IPS-11a (cell line): ENCODE measurements around the gene PACSIN1.

Source experiments
- H3K4me3 ChIP-seq: one replicate; pipeline ENCODE4 v1.5.1; 2013; ENCODE audit warnings: low read depth, low read length, control low read depth

Gene PACSIN1

DNA sequence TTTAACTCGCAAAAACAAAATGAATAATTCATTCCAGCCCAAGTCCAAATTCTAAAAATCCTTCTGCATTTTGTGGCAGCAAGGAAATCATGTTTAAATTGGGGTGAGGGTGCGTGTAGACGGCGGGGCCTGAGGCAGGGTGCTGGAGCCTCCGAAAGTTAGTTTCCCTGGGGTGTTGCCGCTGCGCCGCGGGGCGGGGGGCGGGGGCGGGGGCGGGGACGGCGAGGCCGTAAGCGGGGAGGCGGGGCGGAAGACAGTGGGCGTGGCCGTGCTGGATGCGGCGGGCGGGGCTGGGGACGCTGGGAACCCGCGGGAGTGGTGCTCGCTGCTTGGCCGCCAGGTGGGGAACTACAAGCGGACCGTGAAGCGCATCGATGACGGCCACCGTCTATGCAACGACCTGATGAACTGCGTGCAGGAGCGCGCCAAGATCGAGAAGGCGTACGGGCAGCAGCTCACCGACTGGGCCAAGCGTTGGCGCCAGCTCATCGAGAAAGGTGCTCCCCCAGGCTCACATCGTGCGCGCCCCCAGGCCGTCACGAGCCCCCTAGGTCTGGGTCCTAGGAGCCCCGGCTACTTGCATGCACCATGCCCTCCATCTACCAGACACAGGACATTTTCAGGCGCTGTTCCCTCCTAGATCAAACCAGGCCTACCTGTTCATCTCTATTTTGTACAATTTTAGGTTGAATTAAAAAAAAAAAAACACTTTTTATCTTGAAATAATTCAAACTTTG, 61.3 kb downstream of the PACSIN1 start:
- peak overlapping the region; percentile 27 for H3K4me3 ChIP-seq

DNA sequence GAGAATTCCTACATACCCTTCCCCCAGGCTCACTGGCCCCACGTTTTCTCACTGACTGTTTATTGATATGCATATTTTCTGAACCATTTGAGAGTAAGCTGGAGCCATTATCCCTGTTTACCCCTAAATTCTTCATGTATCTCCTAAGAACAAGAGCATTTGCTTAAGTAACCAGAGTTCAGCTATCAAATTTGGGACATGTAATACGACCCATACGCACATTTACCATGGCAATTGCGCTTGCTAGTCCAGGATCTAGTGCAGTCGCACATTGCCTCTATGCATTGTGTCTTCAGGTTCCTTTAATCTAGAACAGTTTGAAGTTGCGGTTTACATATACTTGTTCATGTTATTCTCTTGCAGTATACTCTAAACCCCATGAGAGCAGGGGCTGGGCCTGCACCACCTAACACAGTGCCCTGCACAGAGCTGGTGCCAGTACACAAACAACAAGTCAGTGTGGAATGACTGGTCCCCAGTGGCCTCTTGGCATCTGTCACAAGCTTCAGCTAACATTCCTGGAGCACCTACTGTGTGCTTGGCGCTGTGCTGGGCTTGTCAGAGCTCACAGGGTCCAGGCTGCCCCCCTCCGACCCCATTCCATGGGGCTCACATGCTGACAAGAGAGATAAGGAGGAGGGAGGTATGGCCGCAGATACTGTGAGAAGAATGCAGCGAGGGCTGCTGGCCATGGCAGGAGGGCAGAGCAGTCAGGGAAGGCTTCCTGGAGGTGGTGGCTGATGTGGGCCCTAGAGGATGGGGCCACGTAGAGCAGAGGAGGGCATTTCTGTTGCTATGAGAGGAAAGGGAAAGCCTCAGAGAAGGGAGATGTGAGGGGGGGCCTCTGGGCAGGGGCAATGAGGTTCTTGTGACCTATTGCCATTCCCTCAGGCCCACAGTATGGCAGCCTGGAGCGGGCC, 62.1 kb downstream of the PACSIN1 start:
- H3K4me3 ChIP-seq = no peak overlapping the region

DNA sequence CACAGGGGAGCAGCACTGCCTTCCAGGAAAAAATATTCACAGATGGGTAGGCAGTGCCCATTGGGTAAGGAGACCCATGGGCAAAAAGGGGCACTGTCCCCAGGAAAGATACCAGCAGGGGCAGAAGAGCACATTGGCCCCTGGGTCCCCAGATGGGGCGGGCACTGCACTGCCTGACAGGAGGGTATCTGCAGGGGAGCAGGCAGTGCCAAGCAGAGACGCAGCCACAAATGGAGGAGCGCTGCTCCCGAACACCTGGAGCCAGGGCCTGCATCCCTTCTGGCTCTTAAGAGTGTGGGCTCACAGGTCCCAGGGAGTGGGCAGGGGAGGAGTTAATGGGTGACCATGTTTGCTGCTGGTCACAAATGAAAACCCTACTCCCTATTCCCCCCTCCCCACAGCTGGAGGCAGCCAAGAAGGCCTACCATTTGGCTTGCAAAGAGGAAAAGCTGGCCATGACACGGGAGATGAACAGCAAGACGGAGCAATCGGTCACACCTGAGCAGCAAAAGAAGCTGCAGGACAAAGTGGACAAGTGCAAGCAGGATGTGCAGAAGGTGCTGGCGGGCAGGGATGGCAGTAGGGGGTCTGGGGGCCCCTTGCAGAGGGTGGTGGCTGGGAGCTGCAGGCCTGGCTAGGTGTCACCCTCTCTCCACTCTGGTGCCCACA, 63.3 kb downstream of the PACSIN1 start:
- H3K4me3 ChIP-seq = no peak overlapping the region

DNA sequence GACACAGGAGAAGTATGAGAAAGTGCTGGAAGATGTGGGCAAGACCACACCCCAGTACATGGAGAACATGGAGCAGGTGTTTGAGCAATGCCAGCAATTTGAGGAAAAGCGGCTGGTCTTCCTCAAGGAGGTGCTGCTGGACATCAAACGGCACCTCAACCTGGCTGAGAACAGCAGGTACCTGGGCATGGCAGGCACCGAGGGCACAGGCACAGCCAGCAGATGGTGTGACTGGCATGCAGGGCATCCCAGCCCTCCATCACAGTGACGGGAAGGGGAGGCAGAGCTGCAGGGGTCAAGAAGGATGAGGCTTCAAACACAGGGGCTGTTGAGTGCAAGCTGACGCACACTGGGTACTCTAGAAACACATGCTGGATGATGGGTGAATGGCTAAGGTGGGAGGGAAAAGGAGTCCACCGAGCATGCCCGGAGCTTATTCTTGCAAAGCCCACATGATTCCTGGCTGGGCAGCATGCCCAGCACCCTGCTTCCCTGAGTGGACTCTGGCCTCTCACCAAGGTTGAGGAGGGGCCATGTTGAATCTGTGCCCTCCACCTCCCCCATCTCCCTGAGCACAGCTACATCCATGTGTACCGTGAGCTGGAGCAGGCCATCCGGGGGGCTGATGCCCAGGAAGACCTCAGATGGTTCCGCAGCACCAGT, 63.9 kb downstream of the PACSIN1 start:
- H3K4me3 ChIP-seq = no peak overlapping the region

DNA sequence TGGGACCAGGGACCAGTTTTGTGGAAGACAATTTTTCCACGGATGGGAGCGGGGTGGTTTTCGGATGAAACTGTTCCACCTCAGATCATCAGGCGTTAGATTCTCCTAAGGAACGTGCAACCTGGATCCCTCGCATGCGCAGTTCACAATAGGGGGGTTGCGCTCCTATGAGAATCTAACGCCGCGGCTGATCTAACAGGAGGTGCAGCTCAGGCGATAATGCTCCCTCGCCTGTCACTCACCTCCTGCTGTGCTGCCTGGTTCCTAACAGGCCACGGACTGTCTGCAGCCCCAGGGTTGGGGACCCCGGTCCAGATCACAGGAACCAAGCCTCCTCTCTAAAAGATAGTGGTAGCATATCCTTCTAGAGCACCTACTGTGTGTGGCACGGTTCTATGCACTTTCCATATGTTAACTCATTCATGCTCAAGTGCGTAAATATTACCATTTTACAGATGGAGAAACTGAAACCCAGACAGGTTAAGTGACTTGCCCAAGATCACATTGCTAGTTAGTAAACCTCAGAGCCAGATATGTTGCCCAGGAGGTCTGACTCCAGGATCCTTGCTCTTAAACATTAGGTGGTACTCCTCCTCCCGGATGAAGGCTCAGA, 65.0 kb downstream of the PACSIN1 start:
- H3K4me3 ChIP-seq = no peak overlapping the region

DNA sequence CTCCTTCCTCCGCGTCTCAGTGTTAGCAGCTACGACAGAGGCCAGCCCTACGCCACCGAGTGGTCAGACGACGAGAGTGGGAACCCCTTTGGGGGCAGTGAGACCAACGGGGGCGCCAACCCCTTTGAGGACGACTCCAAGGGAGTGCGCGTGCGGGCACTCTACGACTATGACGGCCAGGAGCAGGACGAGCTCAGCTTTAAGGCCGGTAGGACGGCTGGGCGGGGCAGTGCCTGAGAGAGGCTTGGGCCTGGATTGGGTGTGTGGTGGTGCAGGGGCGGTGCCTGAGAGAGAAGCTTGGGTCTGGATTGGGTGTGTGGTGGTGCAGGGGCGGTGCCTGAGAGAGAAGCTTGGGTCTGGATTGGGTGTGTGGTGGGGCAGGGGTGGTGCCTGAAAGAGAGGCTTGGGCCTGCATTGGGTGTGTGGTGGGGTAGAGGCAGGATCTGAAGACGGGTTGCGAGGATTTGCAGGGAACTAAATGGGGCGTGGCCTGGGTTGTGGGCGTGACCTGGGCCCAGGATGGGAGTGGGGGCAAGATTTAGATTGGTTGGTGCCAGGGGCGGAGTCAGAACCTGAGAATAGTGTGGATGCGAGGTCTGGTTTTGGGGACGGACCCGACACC, 65.8 kb downstream of the PACSIN1 start:
- H3K4me3 ChIP-seq = no peak overlapping the region

DNA sequence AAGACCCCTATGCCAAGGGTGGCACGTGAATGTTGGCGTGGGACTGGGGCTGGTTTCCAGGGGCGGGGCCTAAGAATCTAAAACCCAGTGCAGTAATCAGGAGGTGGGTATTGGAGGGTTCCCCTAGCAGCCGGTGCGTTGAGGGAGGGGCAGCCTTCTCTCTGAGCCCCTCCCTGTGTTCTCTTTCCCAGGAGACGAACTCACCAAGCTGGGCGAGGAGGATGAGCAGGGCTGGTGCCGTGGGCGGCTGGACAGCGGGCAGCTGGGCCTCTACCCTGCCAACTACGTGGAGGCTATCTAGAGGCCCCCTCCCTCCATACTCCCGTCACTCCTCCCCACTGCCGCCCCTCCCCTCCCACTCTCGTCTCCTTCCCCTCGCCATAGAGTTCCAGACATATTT, 66.4 kb downstream of the PACSIN1 start:
- H3K4me3 ChIP-seq = no peak overlapping the region

DNA sequence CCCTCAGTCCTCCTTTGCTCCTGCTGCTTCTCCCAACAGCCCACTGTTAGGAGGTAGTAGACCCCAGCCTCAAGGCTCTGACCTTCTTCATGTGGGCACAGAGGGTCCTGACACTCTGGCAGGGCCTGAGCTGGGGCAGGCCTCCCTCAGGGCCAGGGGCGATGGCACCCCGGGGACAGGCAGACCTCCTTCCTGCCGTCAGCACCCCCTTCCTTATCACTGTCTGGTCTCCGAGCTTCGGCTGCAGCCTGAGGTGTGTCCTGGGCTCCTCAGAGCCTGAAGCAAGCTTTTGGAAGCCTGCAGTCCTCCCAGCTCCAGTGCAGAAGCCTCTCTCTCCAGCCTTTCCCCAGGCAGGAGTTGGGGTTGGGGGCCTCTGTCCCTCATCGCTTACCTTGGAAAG, 68.3 kb downstream of the PACSIN1 start:
- no peak overlapping the region for H3K4me3 ChIP-seq

DNA sequence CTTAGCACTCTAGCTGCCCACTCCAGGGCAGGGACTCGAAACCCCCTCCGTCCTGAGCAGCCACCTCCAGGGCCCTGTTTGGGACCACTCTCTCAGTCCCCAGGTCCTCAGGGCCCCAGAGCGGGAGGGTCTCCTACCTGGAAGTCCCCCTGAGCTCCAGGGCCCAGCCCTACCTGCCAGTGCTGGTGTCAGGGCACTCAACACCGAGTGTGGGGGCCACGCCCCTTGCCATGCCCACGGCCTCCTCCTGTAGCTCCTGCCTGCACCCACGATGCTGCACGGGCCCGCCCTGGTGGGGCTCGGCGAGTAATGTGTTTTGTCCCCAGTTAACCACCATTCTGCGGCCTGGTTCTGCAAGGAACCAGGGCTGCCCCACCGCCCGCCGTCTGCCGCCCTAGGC, 68.8 kb downstream of the PACSIN1 start:
- H3K4me3 ChIP-seq = no peak overlapping the region

DNA sequence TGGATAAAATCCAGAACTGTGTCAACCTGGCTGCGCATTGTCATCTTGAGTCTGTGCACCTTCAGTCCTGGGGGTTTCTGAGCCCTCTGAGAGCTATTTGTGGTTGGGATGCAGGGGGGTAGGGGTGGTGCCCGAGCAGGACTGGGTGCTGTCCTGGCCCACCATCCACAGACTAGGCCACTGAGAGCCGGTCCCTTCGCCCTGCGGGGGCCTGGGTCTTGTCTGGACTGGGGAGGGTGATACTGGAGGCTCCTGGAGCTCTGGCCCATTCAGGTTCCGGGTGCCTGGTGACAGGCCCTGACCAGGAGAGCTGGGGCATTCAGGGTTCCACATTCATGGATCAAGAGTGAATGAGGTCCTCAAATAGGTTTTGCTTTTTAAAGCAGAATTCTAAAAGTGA, 69.3 kb downstream of the PACSIN1 start:
- no peak overlapping the region for H3K4me3 ChIP-seq

DNA sequence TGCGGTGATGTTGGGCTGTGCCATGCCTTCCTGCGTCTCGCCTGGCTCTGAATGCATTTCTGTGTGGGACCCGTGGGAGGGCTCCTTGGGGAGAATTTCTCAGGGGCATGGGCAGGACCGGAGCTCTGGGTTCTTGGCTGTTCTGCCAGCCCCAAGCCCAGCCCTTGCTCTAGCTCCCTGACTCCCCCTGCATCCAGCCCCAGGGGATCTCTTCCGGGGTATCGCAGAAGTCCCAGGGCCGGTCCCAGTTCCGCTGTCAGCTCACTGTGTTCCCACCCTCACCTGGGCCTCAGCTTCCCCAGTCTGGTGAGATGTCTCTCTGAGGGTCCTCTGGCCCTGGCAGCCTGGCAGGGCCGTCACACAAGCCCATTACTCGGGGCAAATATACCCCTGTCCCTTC, 69.8 kb downstream of the PACSIN1 start:
- H3K4me3 ChIP-seq = no peak overlapping the region

DNA sequence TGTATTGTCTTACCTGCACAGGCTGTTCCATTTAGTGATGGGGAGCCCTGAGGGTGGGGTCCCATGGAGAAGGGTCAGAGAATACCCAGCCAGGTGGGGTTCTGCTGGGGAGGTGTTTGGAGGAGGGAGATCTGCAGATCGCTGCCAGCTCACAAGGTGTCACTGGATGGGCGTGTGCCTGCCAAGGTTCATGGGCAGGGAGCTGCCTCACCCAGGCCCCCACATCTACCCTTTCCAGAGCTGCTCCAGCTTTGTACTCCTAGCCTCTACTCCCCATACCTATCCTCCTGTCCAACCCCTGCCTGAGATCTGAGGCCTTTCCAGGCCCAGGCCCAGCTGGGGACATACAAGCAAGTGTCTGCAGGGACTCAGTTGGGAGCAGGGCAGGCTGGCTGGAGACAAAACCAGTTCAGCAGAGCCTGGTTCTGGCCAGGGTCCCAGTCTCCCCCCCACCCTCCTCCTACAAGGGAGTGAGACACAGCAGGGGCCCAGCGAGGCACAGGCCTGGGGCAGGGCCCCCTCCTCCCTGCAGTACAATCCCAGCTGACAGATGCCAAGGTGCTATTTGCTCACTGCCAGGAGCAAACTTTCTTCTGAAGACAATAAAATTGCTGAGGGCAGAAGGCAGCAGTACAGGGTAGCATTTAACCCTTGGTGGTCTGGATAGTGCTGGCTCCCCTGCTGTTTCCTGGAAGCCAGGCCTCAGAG, 70.5 kb downstream of the PACSIN1 start:
- no peak overlapping the region for H3K4me3 ChIP-seq

DNA sequence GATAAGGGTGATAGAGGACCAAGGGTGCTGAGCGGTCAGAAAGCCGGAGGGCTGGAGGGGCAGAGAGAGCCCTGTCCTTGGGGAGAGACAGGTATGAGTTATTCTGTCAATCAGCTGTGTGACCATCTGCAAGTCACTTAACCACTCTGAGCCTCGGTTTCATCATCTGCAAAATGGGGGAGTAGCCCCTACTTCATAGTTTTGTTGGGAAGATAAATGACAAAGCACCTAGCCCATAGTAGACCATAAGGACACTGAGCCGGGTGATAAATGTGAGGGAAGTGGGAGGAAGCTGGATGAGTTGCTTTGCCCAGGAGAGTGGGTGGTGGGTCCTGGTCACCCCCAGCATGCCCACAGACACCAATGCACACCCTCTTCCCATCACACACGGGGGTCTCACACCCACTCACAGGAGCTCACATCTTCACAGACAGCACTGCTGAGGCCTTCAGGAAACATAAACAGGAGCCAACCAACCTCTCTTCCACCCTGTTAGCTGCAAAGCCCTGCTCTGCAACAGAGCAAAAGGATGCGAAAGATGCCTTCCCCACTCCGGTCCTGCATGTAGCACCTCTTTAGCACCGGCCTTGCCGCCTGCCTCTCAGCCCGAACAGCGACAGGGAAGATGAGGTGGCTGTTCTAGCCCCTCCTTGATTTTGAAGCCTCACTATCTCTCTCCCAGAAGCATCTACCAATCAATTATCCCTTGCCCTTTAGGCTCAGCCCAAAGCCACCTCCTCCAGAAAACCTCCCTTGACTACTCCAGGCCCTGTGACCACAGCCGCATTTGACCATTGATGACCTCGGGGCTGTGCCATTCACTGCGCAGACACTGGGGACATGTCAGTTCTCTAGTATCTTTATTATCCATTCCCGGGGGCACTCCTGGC, 71.3 kb downstream of the PACSIN1 start:
- no peak overlapping the region for H3K4me3 ChIP-seq

DNA sequence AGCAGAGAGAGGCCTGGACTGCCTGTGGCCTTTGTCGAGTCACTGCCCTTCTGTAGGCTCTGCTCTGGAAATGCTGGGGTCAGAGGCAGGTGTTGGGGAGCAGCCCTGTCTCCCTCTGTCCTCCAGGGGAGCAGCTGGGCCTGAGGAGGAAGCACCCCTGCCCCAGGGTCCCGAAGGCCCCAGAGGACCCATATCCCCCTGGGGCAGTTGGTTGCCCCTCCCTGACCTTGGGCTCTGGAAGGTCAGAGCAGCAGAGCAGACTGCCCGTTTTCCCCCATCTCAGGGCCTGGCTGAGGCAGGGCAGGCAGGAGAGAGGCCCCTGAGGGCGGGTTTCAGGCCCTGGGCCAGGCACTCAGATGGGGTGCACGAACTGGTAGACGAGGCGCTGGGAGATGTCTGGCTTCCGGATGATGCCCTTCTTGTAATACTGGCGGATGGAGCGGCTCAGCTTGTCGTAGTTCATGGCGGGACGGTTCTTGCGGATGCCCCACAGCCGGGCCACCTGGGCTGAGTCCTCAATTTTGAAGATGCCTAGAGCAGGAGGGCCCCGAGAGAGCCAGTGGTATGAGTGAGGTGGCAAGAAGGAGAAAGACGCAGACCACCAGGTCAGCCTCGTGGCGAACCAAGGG, 72.2 kb downstream of the PACSIN1 start:
- H3K4me3 ChIP-seq = no peak overlapping the region

DNA sequence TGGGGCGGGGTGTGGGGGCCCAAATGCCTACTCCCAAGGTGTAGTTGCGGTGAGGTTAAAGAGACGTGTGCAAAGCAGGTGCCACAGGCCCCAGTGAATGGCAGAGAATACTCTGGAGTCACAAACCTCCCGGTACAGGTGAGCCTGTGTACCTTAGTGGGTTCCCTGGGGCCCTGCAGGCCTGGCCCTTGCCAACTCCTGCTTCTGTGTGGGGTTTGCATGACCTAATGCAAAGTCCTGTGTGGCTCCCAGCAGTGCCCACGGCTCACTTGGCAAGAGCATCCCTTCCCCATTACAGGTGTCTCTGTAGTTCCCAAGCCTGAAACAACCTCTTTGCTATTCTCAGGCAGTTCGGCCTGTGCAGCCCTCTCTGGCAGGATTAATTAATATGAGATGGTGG, 72.7 kb downstream of the PACSIN1 start:
- H3K4me3 ChIP-seq = no peak overlapping the region

DNA sequence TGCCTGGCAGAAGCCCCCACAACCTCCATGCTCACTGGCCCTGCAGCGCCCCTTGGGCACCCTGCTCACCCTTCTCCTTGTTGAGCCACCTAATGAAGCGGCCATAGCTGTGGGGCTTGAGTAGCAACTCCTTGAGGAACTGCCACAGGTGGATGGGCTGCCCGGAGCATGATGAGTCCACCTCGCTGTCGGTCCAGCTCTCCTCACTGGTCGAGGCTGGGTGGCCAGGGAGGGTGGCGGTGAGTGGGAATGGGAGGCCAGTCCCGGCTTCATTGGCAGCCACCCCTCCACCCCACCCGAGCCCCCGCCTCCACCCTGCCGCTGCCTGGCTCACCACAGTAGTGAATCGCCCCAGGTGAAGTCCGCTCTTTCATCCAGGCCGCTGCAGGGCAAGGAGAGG, 73.3 kb downstream of the PACSIN1 start:
- no peak overlapping the region for H3K4me3 ChIP-seq

DNA sequence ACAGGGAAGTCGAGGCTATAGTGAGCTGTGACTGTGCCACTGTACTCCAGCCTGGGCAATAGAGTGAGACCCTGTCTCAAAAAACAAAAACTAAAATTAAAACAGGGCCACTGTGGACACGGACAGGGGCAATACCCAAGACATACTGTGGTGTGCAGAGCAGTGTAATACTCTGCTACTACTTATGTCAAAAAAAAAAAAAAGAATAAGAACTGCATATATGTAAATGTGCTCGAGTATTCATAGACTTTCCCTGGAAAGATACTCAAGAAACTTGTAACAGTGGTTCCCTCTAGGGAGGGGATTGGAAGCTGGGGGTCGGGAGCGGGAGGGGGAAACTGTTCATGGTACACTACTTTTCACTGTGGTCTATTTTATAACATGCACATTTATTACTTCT, 74.3 kb downstream of the PACSIN1 start:
- H3K4me3 ChIP-seq = no peak overlapping the region

DNA sequence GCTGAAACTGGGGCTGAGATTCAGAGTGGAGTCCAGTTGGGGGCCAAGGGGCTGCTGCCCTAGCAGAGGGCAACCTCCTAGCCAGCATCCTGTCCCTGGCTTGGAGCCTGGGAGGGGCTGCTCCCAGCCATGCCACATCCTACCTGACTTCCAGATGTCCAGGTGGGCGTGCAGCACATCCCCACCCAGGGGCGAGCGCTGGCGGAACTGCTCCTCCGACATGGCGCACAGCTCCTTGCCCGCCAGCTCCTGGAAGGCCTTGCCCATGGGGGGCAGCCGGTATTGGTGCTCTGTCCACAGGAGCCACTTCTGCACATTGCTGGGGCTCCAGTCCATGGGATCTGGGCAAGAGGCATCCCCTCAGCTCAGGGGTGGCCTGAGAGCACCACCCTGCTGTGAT, 75.0 kb downstream of the PACSIN1 start:
- no peak overlapping the region for H3K4me3 ChIP-seq
